GM19324 (cell line): ENCODE measurements around the gene ZFYVE21.

Experiments used
- ATAC-seq: cut with Tn5 transposase; IDR thresholded peaks from one replicate; pipeline ENCODE4 v1.9.1; 2021; ENCODE audit warnings: mild to moderate bottlenecking, moderate library complexity; ENCODE audit not compliant: unreplicated experiment, low FRiP score

ZFYVE21 gene

GRCh38 chr14:103735439-103735814 lies 19.8 kb downstream of the ZFYVE21 start:
- no peak for ATAC-seq

GRCh38 chr14:103735815-103736545 lies 20.4 kb downstream of the ZFYVE21 start:
- no peak for ATAC-seq

GRCh38 chr14:103736546-103737431 lies 21.2 kb downstream of the ZFYVE21 start:
- no peak for ATAC-seq

- no peak for ATAC-seq
These were observed 21.9 kb downstream of the ZFYVE21 start for GRCh38 chr14:103737432-103738045.

- no peak for ATAC-seq
These were observed 22.6 kb downstream of the ZFYVE21 start for GRCh38 chr14:103738166-103738565.

GRCh38 chr14:103738701-103739451 lies 23.3 kb downstream of the ZFYVE21 start:
- no peak for ATAC-seq

- ATAC-seq = no peak
These were observed 23.8 kb downstream of the ZFYVE21 start for GRCh38 chr14:103739466-103739792.

- no peak for ATAC-seq
These were observed 24.3 kb downstream of the ZFYVE21 start for GRCh38 chr14:103739793-103740501.

GRCh38 chr14:103740991-103741689 lies 25.5 kb downstream of the ZFYVE21 start:
- ATAC-seq = no peak

- ATAC-seq = no peak
These were observed 26.3 kb downstream of the ZFYVE21 start for GRCh38 chr14:103741876-103742275.

- no peak for ATAC-seq
These were observed 27.1 kb downstream of the ZFYVE21 start for GRCh38 chr14:103742499-103743255.

- ATAC-seq = no peak
These were observed 28.1 kb downstream of the ZFYVE21 start for GRCh38 chr14:103743691-103744090.

- no peak for ATAC-seq
These were observed 29.2 kb downstream of the ZFYVE21 start for GRCh38 chr14:103744621-103745395.

GRCh38 chr14:103745424-103745823 lies 29.8 kb downstream of the ZFYVE21 start:
- ATAC-seq = no peak

- no peak for ATAC-seq
These were observed 31.1 kb downstream of the ZFYVE21 start for GRCh38 chr14:103746701-103747100.

GRCh38 chr14:103748534-103748857 lies 32.9 kb downstream of the ZFYVE21 start:
- ATAC-seq = no peak

GRCh38 chr14:103749452-103749851 lies 33.8 kb downstream of the ZFYVE21 start:
- no peak for ATAC-seq

GRCh38 chr14:103749860-103750259 lies 34.2 kb downstream of the ZFYVE21 start:
- no peak for ATAC-seq
